Fibroblast of peridontal ligament (primary cell): ENCODE measurements around the gene THUMPD1.
"Not testable (repeated sequence)": the region's sequence is repeated elsewhere in the genome, so short reads cannot be mapped to it uniquely, and the experiment has no call there.

Source experiments
- DNase-seq: peaks from one replicate; pipeline ENCODE4 v3.0.0-alpha.2; 2010; ENCODE audit errors: extremely low read depth

The THUMPD1 gene

DNA sequence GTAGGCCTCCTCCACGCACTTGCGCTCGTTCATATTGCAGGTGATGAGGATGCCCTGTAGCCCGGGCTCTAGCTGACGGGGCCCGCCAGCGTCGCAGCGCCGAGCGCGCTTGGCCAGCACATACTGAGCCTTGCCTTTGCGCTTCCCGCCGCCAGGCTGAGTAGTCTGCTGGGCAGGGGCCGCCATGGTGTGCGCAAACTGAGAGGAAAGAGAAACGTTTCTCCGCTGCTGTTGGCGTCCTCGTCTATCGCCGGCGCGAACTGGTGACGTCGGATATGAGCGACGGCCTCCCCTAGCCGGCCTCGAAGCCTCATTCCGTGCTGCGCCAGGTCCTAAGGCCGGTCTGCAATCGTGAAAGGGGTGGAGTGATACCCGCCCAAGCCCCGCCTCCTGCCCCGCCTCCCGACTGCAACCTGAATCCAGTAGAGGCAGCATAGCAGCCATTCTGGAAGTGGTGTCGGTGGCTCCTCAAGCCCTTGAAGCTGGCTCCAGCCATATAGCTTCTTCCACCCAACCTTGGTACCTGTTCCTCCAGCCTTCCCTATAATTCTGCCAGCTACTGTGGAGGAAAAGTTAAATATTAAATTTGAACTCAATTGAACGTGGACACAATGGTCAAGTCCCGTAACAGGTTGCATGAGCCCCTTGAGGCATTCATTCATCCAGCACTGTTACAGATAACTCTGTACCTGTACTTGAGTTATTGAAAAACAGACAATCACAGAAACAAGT, at the start of gene THUMPD1:
Gene THUMPD1, minus strand, starts transcription at position 265 of the 732 bp plus-strand sequence. Its CDS starts 79 bp downstream, at position 186.
- DNase-seq = peak; percentile 92

DNA sequence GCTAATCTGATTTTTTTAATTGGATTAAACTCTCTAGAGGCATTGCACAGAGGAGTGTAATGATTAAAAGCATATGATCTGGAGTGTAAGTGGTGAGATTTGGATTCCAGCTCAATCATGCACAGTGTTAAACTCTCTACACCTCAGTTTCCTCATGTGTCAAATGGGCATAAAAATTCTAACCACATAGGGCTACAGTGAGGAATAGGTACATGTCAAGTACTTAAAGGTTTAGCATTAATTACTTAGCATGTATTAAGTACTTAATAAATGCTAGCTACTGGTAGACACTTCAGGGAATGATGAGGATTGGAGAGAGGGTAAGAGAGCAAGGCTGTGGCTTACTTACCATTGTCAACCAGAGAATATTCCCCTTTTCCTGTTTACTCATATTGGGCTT, 47.5 kb upstream of the THUMPD1 start:
- DNase-seq = no peak

GRCh38 chr16:20784204-20784603, 42.6 kb upstream of the THUMPD1 start:
- DNase-seq = no peak

DNA sequence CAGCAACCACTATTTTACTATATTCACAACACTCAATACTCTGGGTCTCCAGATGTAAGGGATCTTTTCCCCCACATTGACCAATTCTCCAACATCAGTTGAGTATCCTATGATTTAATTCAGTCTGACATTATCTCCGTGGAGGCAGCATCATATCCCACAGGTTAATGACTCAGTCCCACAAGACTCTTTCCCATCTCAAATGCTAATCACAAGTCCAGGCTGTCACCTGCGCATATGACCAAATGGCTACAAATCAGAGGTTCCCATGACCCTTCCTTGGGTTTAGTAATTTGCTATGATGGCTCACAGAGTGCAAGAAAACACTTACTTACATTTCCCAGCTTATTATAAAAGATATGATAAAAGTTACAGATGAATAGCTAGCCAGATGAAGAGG, 40.9 kb upstream of the THUMPD1 start:
- DNase-seq = no peak

GRCh38 chr16:20781697-20782096, 40.1 kb upstream of the THUMPD1 start:
- DNase-seq = no peak

GRCh38 chr16:20774703-20775362, 33.2 kb upstream of the THUMPD1 start:
- peak; percentile 54 for DNase-seq

DNA sequence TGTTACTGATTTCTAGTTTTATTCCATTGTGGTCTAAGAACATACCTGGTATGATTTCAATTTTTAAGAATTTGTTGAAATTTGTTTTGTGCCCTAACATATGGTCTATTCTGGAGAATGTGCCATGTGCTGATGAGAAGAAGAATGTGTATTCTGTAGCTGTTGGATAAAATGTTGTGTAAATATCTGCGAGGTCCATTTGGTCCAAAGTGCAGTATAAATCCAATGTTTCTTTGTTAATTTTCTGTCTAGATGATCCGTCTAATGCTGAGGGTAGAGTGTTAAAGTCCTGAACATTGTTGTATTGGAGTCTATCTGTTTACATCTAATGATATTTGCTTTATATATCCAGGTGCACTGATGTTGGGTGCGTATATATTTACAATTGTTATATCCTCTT, 32.1 kb upstream of the THUMPD1 start:
- DNase-seq = no peak

DNA sequence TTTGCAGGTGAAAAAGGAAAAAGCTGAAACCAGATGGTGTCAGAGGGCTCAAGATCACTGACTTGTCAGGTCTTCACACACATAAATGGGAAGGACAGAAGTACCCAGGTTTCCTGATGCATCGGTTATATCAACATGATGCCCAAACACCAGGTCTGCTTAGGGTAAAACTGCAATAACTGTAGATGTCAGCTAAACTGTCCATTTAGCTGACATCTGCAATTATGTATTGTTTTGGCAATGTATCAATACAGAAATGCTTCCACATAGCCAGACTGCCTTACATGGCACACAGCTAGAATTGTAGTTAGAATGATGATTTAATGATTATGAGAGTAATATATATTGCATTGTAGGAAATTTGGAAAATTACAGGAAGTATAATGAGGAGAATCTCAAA, 27.2 kb upstream of the THUMPD1 start:
- DNase-seq = no peak

DNA sequence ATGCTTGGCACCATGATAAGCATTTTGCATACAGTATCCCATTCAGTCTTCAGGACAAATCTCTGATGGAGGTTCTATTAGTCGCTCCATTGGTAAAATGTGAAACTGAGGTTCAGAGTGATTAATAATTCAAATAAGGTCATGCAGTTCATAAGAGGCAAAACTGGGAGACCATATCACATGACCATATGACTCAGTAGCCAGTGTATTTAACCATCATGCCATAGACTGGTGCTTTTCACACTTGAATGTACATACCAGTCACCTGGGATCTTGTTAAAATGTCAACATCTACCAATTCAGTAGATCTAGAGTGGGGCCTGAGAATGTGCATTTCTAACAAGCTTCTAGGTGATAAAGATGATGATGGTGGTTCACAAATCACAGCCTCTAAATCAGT, 26.5 kb upstream of the THUMPD1 start:
- DNase-seq = no peak

GRCh38 chr16:20767577-20767976, 26.0 kb upstream of the THUMPD1 start:
- no peak for DNase-seq

GRCh38 chr16:20766294-20766693, 24.7 kb upstream of the THUMPD1 start:
- no peak for DNase-seq

DNA sequence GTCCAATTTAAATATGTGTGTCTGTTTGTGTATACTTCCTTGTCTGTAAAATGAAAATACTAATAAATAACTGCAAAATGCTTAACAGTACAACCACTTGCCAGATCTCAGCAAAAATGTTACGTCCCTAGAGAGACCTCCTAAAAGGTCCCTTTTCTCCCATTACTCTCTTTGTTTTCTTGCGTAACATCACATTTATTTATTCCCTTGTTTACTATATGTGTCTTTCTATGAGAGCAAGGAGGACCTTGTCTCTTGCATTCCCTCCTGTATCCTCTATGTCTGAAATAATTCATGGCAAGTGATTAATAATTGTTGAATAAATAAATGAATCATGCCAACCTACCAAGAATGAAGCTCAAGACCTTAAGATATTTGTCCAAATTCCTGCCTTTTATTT, 24.1 kb upstream of the THUMPD1 start:
- DNase-seq = no peak

- DNase-seq = not testable (repeated sequence)
Measured at GRCh38 chr16:20764448-20764847, 22.8 kb upstream of the THUMPD1 start.

- DNase-seq = peak; percentile 85
Measured at GRCh38 chr16:20763461-20764232, 22.0 kb upstream of the THUMPD1 start, which contains the start of gene ACSM3. Gene ACSM3 (plus strand): TSS chr16:20764014. CDS start chr16:20770035, 6,021 bp downstream.

DNA sequence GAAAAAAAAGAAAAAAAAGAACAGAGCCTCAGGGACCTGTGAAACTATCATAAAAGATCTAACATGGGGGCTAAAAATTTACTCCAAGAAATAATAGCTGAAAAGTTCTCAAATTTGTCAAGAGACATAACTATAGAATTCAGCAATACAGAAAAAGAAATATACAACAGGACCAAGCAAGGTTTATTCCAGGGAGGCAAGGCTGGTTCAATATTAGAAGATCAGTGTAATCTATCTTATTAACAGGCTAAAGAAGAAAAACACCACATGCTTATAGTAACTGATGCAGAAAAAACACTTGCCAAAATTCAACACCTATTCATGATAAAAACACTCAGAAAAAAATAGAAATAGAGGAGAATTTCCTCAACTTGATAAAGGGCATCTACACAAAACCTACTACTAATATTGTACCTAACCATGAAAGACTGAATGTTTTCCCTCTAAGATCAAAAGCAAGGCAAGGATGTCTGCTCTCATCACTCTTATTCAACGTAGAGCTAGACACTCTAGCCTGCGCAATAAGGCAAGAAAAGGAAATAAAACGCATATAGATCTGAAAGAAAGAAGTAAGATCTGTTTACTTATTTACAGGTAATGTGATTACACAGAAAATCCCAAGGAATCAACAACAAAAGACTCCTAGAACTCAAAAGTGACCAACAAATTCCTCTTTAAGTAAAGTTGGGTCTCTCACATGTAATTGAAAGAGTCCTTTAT, 20.9 kb upstream of the THUMPD1 start:
- DNase-seq = no peak

DNA sequence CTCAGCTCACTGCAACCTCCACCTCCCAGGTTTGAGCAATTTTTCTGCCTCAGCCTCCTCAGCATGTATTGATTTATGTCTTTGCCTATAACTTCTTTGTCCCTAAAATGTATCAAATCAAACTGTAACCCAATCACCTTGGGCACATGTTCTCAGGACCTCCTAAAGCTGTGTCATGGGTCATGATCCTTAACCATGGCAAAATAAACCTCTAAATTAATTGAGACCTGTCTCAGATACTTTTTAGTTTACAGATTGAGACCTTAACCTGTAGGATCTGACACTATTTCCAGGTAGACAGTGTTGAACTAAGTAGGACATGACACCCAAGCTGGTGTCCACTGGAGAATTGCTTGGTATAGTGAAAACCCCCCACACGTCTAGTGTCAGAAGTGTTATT, 19.6 kb upstream of the THUMPD1 start:
- DNase-seq = no peak

- DNase-seq = no peak
Measured at GRCh38 chr16:20760346-20760745, 18.7 kb upstream of the THUMPD1 start.

DNA sequence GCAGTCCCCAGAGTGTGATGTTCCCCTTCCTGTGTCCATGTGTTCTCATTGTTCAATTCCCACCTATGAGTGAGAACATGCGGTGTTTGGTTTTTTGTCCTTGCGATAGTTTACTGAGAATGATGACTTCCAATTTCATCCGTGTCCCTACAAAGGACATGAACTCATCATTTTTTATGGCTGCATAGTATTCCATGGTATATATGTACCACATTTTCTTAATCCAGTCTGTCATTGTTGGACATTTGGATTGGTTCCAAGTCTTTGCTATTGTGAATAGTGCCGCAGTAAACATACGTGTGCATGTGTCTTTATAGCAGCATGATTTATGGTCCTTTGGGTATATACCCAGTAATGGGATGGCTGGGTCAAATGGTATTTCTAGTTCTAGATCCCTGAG, 14.2 kb upstream of the THUMPD1 start:
- DNase-seq = not testable (repeated sequence)

DNA sequence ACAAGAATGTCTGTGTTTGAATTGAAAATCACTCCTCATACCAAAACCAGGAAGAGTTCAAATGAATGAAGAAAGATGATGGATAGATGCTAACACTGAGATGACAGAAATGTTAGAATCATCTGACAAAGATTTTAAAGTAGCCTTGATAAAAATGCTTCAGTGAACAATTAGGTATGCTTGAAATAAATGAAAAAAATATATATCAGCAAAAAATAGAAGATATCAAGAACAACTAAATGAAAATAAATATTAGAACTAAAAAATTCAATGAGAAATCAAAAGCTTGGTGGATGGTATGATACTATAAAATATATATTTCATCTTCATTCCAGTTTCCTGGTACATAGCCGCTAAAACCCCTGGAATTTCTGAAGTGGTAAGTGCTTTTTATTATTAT, 13.6 kb upstream of the THUMPD1 start:
- DNase-seq = no peak

GRCh38 chr16:20753727-20754126, 12.1 kb upstream of the THUMPD1 start:
- no peak for DNase-seq

DNA sequence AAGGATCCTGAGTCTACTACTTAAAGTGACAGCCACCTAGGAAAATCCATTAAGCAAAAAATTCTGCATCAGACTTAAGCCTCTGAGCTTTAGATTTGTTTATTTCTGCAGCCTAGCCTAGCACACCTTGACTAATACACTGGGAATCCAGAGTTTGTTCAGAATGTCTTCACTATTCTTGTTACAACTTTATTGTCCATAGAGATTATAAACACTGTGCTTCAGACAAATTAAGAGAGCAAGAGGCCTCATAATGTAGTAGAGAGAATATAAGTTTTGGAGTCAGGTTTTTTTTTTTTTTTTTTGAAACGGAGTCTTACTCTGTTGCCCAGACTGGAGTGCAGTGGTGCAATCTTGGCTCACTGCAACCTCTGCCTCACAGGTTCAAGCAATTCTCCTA, 8.9 kb upstream of the THUMPD1 start:
- no peak for DNase-seq

DNA sequence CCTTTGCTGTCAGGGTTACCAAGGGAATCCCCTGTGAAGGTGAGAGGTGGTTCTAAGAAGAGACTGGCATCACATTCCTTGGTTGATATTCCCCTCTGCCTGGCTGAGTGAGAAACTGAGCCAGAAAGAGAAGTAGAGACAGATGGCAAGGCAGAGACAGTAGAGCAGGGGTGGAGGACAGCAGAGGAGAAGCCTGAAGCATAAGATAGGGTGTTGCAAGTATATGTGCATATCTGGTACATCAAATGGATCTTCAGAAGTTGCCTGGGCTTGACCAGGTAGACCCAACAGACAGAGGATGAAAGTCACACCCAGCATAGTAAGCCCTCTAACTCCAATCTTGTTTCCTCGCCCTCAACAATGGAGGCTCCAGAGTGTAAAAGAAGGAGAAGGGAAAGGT, 7.9 kb upstream of the THUMPD1 start:
- DNase-seq = no peak
